ENCODE measurements around the gene SCMH1.
A peak's percentile ranks its signal among the peaks of the same experiment; 100 is the strongest.

SCMH1 gene

DNA sequence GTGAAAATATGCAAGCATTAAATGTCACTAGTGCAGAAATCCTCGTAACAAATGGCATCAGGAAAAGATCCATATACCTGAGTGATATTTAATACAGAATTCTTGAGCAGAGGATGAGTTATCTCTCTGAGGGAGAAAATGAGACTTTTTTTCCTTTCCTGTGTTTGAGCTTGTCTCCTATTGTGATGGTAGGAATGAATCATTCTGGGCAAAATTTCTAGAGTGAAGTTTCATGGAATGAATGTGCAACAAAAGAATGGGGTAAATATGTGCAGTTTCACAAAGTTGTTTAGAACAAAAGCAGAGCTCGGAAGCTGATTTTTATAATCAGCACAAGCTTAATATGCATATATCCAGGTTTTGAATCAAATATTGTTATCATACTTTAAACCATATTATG is 258.0 kb downstream of the SCMH1 start:
- no peak for DNase-seq (ENCODE audit: low spot score)
- no peak for TF ChIP-seq CTCF (IDR thresholded peaks at IDR 0.05; ENCODE audit: borderline replicate concordance, control extremely low read depth, extremely low read depth, insufficient read depth, missing control alignments)
- in situ Hi-C loops (cut with MboI; ENCODE audit: low sequenced_read_pairs, unreplicated experiment) = no loop called here

DNA sequence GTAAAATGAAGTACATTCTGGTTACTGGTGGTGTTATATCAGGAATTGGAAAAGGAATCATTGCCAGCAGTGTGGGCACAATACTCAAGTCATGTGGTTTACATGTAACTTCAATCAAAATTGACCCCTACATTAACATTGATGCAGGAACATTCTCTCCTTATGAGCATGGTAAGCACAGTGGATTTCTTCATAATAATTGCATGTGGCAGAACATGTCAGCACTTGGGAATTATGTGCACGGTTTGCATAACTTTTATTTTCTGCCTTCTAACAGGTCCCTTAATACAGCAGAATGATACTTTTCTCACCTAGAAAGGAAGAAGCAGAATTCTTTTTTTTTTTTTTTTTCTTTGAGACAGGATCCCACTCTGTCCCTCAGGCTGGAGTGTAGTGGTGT is 258.8 kb downstream of the SCMH1 start:
- in situ Hi-C loops (cut with MboI; ENCODE audit: low sequenced_read_pairs, unreplicated experiment) = no loop called here
- DNase-seq (ENCODE audit: low spot score) = no peak
- TF ChIP-seq CTCF (IDR thresholded peaks at IDR 0.05; ENCODE audit: borderline replicate concordance, control extremely low read depth, extremely low read depth, insufficient read depth, missing control alignments) = no peak

- no peak for DNase-seq (ENCODE audit: low spot score)
- in situ Hi-C loops (cut with MboI; ENCODE audit: low sequenced_read_pairs, unreplicated experiment) = no loop called here
- no peak for TF ChIP-seq CTCF (IDR thresholded peaks at IDR 0.05; ENCODE audit: borderline replicate concordance, control extremely low read depth, extremely low read depth, insufficient read depth, missing control alignments)
These were observed 259.4 kb downstream of the SCMH1 start for GRCh38 chr1:40982721-40983120.

DNA sequence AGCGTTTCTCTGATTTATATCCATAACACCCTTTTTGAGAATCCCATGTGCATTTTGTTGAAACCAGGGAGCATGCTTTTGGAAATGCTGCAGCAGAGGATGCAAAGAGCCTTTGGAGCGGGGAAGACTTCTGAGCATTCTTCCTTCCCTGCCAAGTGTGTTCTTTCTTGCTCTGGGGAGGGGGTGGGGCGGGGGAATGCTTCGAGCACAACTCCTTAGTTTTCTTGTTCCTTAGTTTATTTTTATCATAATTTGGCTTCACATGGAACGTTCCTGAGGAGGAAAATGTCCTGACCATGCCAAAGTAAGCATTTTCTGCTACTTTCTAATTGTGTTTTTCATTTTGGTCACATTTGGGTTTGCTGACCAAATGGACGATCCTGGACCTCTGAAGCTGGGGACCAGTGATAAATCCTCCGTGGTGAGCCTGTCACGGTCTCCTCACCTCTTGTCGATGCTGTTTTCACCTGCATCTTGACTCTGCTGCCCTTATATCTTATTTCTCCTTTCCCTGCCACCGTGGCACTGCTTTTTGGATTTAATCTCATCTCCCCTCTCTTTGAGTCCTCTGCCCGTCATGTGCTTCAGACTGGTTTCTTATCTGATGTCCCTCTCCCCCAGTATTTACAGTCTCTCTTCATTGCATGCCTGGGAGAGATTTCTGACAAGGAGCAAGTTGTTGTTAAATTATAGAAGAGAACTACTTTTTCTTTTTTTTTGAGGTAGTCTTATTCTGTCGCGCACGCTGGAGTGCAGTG is 260.2 kb downstream of the SCMH1 start:
- TF ChIP-seq CTCF (IDR thresholded peaks at IDR 0.05; ENCODE audit: borderline replicate concordance, control extremely low read depth, extremely low read depth, insufficient read depth, missing control alignments) = no peak
- in situ Hi-C loops (cut with MboI; ENCODE audit: low sequenced_read_pairs, unreplicated experiment) = no loop called here
- no peak for DNase-seq (ENCODE audit: low spot score)

DNA sequence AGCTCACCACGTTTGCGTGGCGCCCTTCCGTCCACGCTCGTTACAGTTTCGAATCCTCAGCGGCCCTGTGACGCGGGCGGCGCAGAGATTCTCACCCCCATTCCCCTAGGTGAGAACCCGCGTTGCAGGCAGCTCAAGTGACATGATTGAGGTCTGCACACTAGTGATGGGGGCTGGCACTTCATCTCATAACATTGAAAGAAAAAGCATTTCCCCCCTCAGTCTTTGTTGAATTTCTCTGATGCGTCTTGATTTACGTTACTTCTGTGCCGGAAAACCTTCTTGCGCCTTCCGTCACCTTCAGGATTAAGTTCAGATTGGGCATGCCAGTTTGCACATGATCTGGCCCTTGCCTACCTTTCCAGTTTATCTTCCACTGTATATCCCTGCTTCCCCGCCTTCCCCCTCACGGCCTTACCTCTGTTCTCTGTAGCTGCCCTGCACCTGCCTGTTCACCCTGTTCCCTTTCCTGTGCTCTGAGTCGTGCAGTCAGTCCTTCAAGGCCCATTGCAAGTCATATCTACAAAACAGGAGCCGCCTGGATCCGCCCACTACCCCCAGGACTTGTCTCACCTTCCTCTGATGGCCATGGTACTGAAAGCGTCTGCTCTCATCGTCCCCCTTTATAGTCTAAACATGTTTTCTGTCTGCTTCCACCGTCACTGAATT is 261.5 kb downstream of the SCMH1 start:
- peak; percentile 40 for DNase-seq (ENCODE audit: low spot score)
- no peak for TF ChIP-seq CTCF (IDR thresholded peaks at IDR 0.05; ENCODE audit: borderline replicate concordance, control extremely low read depth, extremely low read depth, insufficient read depth, missing control alignments)
- in situ Hi-C loops (cut with MboI; ENCODE audit: low sequenced_read_pairs, unreplicated experiment) = no loop called here

GRCh38 chr1:40980068-40980452 is 262.0 kb downstream of the SCMH1 start:
- in situ Hi-C loops (cut with MboI; ENCODE audit: low sequenced_read_pairs, unreplicated experiment) = no loop called here
- DNase-seq (ENCODE audit: low spot score) = no peak
- no peak for TF ChIP-seq CTCF (IDR thresholded peaks at IDR 0.05; ENCODE audit: borderline replicate concordance, control extremely low read depth, extremely low read depth, insufficient read depth, missing control alignments)

Measured in GM13976 (cell line).